GM21515 (cell line): ENCODE measurements around the gene WDR44.
"Not testable (repeated sequence)": the region's sequence is repeated elsewhere in the genome, so short reads cannot be mapped to it uniquely, and the experiment has no call there.

Source experiments
- ATAC-seq: cut with Tn5 transposase; IDR thresholded peaks from one replicate; pipeline ENCODE4 v1.9.1; 2021; ENCODE audit not compliant: unreplicated experiment

The WDR44 gene, protein sequence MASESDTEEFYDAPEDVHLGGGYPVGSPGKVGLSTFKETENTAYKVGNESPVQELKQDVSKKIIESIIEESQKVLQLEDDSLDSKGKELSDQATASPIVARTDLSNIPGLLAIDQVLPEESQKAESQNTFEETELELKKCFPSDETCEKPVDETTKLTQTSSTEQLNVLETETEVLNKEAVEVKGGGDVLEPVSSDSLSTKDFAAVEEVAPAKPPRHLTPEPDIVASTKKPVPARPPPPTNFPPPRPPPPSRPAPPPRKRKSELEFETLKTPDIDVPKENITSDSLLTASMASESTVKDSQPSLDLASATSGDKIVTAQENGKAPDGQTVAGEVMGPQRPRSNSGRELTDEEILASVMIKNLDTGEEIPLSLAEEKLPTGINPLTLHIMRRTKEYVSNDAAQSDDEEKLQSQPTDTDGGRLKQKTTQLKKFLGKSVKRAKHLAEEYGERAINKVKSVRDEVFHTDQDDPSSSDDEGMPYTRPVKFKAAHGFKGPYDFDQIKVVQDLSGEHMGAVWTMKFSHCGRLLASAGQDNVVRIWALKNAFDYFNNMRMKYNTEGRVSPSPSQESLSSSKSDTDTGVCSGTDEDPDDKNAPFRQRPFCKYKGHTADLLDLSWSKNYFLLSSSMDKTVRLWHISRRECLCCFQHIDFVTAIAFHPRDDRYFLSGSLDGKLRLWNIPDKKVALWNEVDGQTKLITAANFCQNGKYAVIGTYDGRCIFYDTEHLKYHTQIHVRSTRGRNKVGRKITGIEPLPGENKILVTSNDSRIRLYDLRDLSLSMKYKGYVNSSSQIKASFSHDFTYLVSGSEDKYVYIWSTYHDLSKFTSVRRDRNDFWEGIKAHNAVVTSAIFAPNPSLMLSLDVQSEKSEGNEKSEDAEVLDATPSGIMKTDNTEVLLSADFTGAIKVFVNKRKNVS

DNA sequence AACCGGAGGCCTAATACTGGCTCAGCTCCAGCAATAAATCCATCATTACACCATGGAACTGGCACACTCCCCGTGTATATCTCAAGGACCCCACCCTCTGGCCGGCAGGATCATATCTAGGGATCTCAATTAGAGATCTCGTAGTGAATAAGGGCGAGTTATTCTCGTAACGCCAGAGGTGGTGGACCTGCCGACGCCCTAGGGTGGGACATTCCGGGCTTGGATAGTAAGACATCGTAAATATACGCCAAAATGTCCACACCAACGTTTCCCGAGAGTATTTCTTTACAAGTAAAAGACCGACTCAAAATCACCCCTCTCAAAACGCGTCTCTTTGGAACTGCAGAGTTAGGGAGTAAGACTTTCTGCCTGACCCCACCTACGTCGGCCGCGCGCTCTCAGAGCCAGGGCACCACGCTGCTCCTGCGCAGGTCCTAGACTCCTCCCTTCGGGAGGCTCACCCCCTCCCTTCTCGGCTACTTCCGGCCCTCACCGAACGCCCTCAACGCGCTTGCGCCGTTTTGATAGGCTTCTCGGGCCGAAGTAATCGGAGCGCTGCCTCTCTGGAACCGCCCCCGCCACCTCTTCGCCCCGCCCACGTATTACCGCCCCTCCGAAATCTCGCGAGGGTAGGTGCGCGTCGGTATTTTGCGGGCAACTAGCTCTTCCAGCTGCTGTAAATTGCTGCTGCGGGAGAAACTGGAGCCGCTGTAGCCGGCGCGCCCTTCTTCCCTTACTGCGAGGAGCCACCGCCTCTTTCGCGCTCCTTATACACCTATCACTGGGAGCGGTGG is at the start of gene WDR44:
WDR44 (plus strand) TSS at position 643 of the 794 bp plus-strand sequence. CDS start 398 bp downstream, outside the sequence.
- ATAC-seq = peak; percentile 90

GRCh38 chrX:118305827-118306226 is 40.1 kb upstream of the WDR44 start:
- not testable (repeated sequence) for ATAC-seq

- ATAC-seq = no peak
These were observed 30.4 kb upstream of the WDR44 start for GRCh38 chrX:118315529-118315928.

DNA sequence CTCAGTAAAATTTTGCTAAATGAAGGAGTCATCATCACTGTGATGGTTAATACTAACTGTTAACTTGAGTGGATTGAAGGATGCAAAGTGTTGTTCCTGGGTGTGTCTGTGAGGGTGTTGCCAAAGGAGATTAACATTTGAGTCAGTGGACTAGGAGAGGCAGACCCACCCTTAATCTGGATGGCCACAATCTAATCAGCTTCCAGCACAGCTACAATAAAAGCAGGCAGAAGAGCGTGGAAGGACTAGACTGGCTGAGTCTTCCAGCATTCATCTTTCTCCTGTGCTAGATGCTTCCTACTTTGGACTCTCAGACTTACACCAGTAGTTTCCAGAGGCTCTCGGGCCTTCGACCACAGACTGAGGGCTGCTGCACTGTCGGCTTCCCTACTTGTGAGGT is 21.3 kb upstream of the WDR44 start:
- no peak for ATAC-seq

DNA sequence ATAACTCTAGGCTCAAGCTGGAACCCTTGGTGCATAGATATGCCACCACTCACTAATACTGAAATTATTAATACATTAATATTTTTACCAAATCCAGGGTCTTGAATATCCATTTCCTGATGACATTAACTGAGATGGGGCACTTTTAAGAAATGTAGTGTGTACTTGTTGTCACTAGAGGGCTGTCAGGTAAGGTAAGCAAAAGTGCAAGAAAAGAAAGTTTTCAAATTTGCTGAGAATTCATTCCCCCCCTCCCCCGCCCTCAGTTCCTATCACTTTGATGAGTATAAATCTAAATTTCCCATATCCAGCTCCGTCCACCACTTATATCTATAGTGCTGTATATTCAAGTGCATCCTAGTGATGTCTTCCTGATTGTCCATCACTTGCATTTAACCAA is 20.5 kb upstream of the WDR44 start:
- ATAC-seq = no peak

DNA sequence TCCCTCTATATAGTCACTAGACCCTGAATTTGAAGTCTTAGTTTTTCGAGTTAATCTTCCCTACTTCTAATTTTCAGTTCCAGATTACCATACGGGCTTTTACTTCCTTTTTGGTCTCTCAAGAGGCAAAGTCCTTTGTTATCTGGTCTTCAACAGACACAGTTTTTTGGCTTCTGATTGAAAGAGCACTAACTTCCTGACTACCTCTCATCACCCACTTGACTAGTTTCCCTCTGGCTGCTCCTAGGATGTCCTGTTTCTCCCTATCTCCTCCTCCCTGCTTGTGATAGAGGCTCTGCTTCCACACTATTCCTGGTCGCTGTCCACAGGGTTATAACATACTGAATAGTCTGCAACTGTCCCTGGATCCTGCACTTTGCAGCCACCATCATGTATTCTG is 16.7 kb upstream of the WDR44 start:
- ATAC-seq = no peak

GRCh38 chrX:118337687-118338086 is 8.2 kb upstream of the WDR44 start:
- ATAC-seq = no peak

- ATAC-seq = no peak
These were observed 7.0 kb upstream of the WDR44 start for GRCh38 chrX:118338930-118339329.

DNA sequence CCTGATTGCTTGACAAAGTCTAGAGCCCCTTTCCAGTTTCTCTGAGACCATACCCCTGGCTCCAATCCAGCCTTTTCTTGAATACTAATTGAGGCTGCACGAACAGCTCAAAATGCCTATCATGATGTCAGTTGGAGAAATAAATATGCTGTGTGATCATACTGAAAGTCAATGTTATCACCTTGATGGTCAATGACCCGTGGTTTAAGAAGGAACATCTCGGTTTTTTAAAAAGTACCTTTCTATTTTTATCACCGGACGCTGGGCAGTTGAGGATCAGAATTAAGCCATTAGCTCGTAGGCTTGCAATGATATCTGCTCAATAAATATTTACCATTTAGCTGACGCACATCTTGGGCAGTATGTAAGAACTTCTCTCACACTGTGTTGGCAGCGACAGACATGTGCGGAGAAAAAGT is 852 bp upstream of the WDR44 start:
- peak; percentile 2 for ATAC-seq

DNA sequence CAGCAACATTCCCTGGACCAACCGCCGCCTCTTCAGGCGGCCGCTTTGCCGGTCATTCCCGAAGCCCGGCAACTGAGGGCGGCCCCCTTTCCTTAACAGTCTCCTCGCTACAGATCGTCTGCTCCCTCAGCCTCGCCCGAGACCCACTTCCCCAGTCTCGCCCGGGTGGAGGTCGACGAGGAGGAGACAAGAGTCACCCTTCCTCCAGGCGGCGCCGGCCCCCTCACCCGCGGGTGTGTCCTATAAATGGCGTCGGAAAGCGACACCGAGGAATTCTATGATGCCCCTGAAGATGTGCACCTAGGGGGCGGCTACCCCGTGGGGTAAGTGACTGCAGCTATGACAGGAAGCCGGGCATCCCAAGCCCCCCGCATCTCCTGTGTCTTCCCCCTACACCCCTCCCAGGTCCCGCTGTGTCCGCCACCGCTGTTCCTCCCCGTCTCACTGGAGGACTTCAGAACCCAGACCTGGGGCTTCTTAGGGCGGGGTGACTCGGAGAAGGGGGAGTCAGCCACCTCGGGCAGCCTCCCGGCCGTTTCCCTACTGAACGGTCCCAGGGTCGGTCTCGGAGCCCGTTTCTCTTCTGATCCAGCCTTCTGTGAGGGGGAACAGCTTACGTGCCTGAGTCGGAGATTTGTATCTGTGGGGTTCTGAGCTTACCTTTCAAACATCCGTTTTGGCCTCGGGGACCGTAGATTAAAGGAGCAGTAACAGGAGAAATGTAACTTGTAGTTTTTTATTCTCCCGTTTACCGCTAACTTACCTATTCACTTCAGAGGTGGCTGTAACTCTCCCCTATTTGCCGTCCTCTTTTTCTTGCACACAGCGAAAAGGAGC is 570 bp downstream of the WDR44 start:
- peak; percentile 33 for ATAC-seq

DNA sequence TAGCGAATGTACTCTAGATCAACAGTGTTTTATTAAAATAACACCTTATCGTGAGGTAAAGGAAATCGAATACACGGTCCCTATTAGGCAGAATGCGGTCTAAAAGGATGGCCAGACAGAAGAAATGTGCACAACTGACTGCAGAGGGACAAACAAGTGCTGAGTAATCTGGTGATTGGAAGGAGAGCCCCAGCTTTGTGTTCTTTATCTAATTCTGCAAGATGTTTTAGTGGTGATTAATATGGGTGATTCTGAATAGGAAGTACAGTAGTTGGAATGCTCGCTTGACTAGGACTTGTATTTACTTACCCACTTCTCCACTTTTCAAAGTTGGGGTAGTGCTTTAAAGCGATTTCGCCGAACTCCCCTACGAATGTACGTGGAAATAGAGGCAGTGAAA is 1.2 kb downstream of the WDR44 start:
- no peak for ATAC-seq

GRCh38 chrX:118347736-118348135 is 1.8 kb downstream of the WDR44 start:
- no peak for ATAC-seq

DNA sequence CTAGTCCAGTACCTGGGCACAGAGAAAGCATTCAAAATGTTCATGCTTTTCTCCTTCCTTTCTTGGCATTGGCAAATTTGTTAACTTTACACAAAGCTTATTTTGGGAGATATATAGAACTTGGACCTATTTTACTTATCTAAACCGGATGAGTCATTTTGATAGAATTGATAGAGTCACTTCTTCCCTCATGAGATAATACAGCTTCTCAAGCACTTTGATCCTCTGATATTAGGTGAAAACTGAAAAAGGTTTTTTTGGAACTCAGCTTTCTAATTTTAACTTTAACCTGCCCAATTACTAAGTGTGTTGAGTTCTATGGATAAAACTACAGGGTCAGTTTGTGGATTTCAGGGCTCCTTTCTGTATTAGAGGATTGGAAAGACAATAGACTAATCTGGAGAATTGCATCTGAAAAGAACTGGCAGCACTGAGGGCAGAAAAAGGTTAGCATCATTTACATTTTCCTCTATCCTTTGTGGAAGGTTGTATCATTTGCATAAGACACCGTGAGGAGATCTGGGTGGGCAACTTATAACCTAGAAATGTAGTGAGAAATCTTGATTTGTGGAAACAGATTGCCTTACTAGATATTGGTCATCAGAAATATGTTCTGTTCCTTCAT is 2.4 kb downstream of the WDR44 start:
- no peak for ATAC-seq

DNA sequence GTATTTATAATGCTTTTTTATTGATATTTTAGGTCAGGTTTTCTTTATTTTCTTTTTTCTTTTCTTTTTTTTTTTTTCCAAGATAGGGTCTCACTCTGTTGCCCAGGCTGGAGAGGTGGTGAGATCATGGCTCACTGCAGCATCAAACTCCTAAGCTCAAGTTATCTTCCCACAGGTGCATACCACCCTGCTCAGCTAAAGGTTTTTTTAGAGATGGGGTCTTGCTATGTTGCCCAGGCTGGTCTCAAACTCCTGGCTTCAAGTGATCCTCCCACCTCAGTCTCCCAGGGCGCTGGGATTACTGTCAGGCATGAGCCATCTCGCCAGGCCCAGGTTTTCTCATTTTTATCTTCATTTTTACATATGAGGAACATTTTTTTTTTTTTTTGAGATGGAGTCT is 3.3 kb downstream of the WDR44 start:
- ATAC-seq = no peak

GRCh38 chrX:118350221-118350620 is 4.3 kb downstream of the WDR44 start:
- ATAC-seq = no peak

DNA sequence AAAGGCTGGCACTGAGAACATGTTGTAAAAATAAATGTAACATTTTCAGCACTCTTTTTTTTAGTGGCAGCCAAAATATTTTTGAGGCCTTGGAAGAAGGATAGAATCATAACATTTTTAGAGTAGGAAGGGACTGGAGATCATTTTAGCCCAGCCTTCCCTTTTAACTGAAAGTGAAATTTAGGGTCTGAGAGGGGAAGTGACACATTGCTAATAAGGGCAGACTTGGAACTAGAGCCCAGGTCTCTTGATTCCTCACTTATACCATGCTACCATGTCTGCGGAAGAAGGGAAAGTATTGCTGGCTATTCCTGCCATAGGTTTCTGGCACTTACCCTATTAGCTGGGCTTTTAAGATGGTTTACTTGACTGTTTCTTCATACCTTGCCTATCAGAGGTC is 4.8 kb downstream of the WDR44 start:
- ATAC-seq = no peak

- no peak for ATAC-seq
These were observed 6.7 kb downstream of the WDR44 start for GRCh38 chrX:118352566-118352965.

GRCh38 chrX:118353081-118353850 is 7.4 kb downstream of the WDR44 start:
- ATAC-seq = peak; percentile 39
